Measurements from ENCODE around the gene CD37. TPM values are rescaled to one million over a fixed set of nuclear protein-coding genes. Genes with fewer than 3 reads are reported as not detected.
"Not testable (repeated sequence)": the region's sequence is repeated elsewhere in the genome, so short reads cannot be mapped to it uniquely, and the experiment has no call there.

Gene CD37, protein sequence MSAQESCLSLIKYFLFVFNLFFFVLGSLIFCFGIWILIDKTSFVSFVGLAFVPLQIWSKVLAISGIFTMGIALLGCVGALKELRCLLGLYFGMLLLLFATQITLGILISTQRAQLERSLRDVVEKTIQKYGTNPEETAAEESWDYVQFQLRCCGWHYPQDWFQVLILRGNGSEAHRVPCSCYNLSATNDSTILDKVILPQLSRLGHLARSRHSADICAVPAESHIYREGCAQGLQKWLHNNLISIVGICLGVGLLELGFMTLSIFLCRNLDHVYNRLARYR
- 100 to 1,000 TPM; 104 to 179 (median 106) TPM for polyA plus RNA-seq

DNA sequence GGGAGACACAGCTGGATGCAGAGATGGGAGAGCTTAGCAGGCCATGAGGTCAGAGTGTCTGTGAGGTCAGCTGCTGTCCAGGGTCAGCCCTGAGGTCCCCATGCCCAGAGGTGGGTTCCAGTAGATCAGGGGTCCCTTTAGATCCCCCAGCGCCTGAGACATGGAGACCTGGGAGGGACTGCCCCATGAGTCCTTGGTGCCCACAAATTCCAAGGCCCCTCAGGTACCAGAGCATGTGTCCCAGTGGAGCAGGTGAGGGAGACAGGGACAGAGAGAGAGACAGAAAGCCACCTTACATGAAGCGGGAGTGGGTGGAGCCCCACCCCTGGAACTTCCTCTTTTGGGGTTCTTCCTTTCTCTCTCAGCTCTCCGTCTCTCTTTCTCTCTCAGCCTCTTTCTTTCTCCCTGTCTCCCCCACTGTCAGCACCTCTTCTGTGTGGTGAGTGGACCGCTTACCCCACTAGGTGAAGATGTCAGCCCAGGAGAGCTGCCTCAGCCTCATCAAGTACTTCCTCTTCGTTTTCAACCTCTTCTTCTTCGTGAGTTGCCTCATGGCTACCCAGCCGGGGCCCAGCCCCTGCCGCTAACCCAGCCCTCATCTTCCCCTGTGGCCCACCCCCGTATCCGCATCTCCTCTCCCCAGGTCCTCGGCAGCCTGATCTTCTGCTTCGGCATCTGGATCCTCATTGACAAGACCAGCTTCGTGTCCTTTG lies at the start of gene CD37:
Gene CD37 (plus strand): TSS at position 336 of the 713 bp plus-strand sequence. CDS start 135 bp downstream, at position 471.
- Mint-ChIP-seq H3K4me1 (peaks cover 82 to 92% of the 10 kb centered on the region in 2 donors), H3K4me3 (peak within 1 kb of the TSS; percentile 97 to 100 (median 100)), H3K27ac (peak within 1 kb of the TSS; percentile 91 to 100 (median 99)), H3K9me3 (no peaks in the 10 kb centered on the region), H3K27me3 (ENCODE audit: low read depth in 3 of 3) (peaks cover 3 to 10% (median 5%) of the 10 kb centered on the region in 3 donors), H3K36me3 (peaks cover 6 to 31% (median 16%) of the 10 kb centered on the region in 3 donors)
- peak; percentile 54 to 56 (median 55) for DNase-seq

DNA sequence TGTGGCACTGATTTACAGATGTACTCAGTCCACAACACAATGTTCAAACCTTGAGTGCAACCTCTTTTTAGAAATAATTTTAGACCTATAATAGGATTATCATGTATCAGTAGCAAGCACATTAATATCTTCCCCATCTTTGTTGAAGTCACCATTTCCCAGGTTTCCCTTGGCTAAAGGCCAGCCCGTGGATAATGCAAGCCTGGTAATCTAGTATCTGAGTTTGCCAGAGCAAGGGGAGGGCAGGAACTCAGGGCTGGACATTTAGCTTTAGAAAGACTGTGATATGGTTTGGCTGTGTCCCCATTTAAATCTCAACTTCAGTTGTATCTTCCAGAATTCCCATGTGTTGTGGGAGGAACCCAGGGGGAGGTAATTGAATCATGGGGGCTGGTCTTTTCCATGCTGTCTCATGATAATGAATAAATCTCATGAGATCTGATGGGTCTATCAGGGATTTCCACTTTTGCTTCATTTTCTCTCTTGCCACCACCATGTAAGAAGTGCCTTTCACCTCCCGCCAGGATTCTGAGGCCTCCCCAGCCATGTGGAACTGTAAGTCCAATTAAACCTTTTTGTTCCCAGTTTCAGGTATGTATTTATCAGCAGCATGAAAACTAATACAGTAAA lies 48.0 kb upstream of the CD37 start:
- Mint-ChIP-seq H3K4me1 (no peaks in the 10 kb centered on the region), H3K9me3 (no peaks in the 10 kb centered on the region), H3K36me3 (no peaks in the 10 kb centered on the region), H3K27me3 (ENCODE audit: low read depth in 3 of 3) (peaks cover 0 to 5% (median 1%) of the 10 kb centered on the region in 3 donors), H3K27ac (no peak overlapping the region), H3K4me3 (no peak overlapping the region)
- no peak for DNase-seq

DNA sequence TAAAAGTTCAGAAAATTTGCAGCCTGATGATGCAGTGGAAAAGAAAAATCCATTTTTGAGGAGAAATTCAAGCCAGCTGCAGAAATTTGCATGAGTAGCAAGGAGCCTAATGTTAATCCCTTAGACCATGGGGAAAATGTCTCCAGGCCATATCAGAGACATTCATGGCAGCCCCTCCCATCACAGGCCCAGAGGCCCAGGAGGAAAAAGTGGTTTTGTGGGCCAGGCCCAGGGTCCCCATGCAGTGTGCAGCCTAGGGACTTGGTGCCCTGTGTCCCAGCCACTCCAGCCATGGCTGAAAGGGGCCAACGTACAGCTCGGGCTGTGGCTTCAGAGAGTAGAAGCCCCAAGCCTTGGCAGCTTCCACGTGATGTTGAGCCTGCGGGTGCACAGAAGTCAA lies 47.0 kb upstream of the CD37 start:
- not testable (repeated sequence) for H3K27ac Mint-ChIP-seq; H3K4me1 Mint-ChIP-seq; DNase-seq; H3K9me3 Mint-ChIP-seq; H3K36me3 Mint-ChIP-seq; H3K4me3 Mint-ChIP-seq; H3K27me3 Mint-ChIP-seq (ENCODE audit: low read depth in 3 of 3)

DNA sequence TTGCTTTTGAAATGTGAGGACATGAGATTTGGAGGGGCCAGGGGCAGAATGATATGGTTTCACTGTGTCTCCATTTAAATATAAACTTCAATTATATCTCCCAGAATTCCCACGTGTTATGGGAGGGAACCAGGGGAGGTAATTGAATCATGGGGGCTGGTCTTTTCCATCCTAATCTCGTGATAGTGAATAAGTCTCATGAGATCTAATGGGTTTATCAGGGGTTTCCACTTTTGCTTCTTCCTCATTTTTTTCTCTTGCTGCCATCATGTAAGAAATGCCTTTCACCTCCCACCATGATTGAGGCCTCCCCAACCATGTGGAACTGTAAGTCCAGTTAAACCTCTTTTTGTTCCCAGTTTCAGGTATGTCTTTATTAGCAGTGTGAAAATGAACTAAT lies 45.9 kb upstream of the CD37 start:
- not testable (repeated sequence) for H3K4me1 Mint-ChIP-seq; DNase-seq; H3K36me3 Mint-ChIP-seq; H3K4me3 Mint-ChIP-seq; H3K9me3 Mint-ChIP-seq; H3K27me3 Mint-ChIP-seq (ENCODE audit: low read depth in 3 of 3); H3K27ac Mint-ChIP-seq

DNA sequence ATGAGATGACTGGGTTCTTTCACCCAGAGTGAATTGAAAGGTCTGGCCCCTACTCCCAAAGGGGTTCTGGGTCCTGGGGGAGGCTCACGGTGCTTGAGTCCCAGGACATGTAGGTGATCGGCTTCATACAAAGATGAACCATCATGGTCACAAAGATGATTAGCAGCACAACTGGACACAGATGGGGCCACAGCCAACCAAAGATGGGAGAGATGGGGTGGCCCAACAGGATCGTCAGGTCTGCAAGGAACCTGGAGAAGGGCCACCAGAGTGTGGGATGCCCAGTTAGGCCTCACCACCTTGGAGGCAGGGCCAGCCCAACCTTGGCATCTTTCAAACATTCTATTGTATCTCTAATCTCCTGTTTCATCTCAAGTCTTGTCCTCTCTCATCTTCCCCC lies 44.7 kb upstream of the CD37 start:
- H3K36me3 Mint-ChIP-seq: no peaks in the 10 kb centered on the region
- H3K4me1 Mint-ChIP-seq: no peaks in the 10 kb centered on the region
- DNase-seq: no peak
- H3K4me3 Mint-ChIP-seq: no peak overlapping the region
- H3K27me3 Mint-ChIP-seq (ENCODE audit: low read depth in 3 of 3): peaks cover 0 to 5% (median 1%) of the 10 kb centered on the region in 3 donors
- no peak overlapping the region for H3K27ac Mint-ChIP-seq
- no peaks in the 10 kb centered on the region for H3K9me3 Mint-ChIP-seq

DNA sequence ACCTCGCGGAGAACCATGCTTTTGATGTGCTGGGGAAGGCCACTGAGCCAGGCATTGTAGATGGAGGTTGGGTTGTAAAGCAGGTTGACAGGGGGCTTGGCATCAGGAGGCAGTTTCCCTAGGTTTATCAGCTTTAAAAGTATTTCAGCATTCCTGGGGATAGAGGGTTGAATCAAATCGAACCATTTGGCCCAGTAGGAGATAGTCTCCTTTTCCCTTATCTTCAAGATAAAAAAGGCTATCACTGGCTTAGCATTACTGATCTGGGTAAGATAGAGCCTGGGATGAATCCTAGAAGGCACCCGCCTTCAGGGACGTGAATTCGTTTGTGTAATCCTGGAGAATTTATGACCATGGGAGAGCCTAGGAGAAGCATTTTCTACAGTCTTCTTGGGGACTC lies 40.8 kb upstream of the CD37 start:
- no peaks in the 10 kb centered on the region for H3K4me1 Mint-ChIP-seq
- H3K4me3 Mint-ChIP-seq: no peak overlapping the region
- peaks cover 0 to 6% (median 0%) of the 10 kb centered on the region in 3 donors for H3K36me3 Mint-ChIP-seq
- H3K27ac Mint-ChIP-seq: no peak overlapping the region
- H3K27me3 Mint-ChIP-seq (ENCODE audit: low read depth in 3 of 3): no peaks in the 10 kb centered on the region
- DNase-seq: no peak
- no peaks in the 10 kb centered on the region for H3K9me3 Mint-ChIP-seq

DNA sequence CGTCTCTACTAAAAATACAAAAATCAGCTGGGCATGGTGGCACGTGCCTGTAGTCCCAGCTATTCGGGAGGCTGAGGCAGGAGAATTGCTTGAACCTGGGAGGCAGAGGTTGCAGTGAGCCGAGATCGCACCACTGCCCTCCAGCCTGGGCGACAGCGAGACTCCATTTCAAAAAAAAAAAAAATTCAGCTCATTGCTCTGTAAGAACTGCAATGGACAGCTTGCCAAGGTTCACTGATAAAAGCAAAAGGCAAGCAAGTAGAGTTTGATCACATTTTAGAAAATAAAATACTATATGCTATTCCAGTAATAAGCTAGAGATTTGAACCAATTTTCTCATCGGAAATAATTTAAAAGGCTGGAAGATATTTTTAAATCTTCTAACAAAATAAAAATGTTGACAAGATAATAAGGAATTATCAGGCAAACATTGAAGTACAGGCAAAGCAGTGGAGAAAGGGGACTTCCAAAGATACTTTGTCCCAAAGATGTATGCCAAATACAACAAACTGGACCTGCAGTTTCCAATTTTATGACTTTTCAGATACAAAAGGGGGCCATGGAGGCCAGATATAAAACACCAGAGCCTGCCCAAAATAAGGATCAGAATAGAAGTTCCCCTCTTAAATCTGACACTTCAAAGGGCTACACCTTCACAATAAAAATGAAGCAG lies 39.9 kb upstream of the CD37 start:
- peaks cover 0 to 6% (median 0%) of the 10 kb centered on the region in 3 donors for H3K36me3 Mint-ChIP-seq
- no peaks in the 10 kb centered on the region for H3K9me3 Mint-ChIP-seq
- no peak overlapping the region for H3K4me3 Mint-ChIP-seq
- H3K4me1 Mint-ChIP-seq: peaks cover under 1 to 3% of the 10 kb centered on the region in 2 donors
- H3K27me3 Mint-ChIP-seq (ENCODE audit: low read depth in 3 of 3): no peaks in the 10 kb centered on the region
- no peak for DNase-seq
- H3K27ac Mint-ChIP-seq: no peak overlapping the region

DNA sequence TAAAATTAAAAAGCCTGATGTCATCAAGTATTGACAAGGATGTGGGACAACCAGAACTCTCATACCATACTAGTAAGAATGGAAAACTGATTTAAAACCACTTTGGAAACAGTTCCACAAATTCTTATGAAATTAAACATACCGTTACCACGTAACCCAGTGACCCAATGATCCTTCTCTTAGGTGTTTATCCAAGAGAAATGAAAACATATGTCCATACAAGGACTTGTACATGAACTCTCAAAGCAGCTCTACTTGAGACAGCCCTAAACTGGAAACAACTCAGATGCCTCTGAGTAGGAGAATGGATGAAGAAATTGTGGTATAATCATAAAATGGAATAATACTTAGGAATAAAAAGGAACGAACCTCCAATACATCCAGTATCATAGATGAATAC lies 37.8 kb upstream of the CD37 start:
- Mint-ChIP-seq H3K4me1 (peaks cover 7 to 12% of the 10 kb centered on the region in 2 donors), H3K36me3 (peaks cover 0 to 6% (median under 1%) of the 10 kb centered on the region in 3 donors), H3K27ac (no peak overlapping the region), H3K27me3 (ENCODE audit: low read depth in 3 of 3) (peaks cover 0 to 2% (median 0%) of the 10 kb centered on the region in 3 donors), H3K9me3 (no peaks in the 10 kb centered on the region), H3K4me3 (no peak overlapping the region)
- DNase-seq: no peak

DNA sequence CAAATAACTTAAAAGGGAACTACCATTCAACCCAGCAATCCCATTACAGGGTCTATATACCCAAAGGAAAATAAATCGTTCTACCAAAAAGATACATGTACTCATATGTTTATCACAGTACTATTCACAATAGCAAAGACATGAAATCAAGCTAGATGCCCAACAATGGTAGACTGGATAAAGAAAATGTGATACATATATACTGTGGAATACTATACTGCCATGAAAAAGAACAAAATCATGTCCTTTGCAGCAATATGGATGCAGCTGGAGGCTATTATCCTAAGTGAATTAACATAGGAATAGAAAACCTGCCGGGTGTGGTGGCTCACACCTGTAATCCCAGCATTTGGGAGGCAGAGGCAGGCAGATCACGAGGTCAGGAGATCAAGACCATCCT lies 36.6 kb upstream of the CD37 start:
- not testable (repeated sequence) for DNase-seq; H3K27ac Mint-ChIP-seq; H3K9me3 Mint-ChIP-seq; H3K27me3 Mint-ChIP-seq (ENCODE audit: low read depth in 3 of 3); H3K4me3 Mint-ChIP-seq
- peaks cover 3 to 15% (median 8%) of the 10 kb centered on the region in 3 donors for H3K36me3 Mint-ChIP-seq
- H3K4me1 Mint-ChIP-seq: peaks cover 7 to 12% of the 10 kb centered on the region in 2 donors

DNA sequence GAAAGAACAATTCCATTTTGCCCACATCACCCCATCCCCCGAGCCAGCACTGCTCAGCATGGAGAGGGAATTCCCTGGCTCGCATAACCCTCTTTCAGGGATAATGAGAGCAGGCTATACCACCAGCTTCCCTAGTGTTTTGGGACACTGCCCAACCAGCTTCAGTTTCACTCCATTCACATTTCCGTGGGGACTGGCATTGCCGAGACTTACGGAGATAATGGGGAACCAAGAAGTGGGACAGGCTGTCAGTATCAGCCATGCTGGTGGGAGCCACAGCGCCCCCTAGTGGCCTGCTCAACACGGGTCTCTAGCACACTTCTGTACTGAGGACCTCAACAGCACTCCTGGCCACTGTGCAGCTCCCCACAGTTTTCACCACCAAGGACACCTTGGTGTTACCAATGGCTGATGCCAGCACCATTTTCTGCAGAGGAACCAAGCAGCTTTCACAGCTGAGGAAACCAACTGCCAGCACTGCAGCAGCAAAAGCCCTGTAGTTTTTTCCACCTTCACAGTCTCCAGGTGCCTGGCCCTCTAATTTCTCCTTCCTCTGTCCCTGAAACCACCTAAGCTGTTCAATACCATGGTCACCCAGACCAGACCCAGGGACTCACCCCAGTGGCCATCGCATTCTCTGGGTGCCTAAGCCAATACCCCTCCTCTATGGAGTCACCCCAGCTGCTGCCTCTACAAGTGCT lies 33.9 kb upstream of the CD37 start:
- peaks cover 7 to 12% of the 10 kb centered on the region in 2 donors for H3K4me1 Mint-ChIP-seq
- peaks cover 0 to 4% (median 0%) of the 10 kb centered on the region in 3 donors for H3K27me3 Mint-ChIP-seq (ENCODE audit: low read depth in 3 of 3)
- H3K9me3 Mint-ChIP-seq: peaks cover 0 to 6% (median 0%) of the 10 kb centered on the region in 6 donors
- H3K4me3 Mint-ChIP-seq: no peak overlapping the region
- H3K36me3 Mint-ChIP-seq: peaks cover 3 to 15% (median 11%) of the 10 kb centered on the region in 3 donors
- no peak overlapping the region for H3K27ac Mint-ChIP-seq
- peak; percentile 52 to 62 (median 60) for DNase-seq

DNA sequence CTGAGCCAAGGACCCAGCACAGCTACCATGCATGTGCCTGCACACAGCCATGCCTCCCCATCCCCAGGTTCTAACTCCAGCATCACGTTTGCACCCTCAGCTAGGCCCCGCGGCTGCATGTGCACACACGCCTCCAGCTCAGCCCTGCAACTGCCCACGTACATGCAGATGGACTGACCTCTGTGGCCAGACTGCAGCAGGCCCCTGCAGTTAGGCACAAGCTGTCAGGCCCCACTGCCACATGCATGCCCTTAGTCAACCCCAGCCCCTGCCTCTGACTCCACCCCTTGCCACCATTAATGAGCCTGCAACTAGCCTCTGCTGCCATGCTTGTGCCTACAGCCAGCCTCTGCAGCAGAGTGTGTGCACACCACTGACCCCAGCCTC lies 33.3 kb upstream of the CD37 start:
- Mint-ChIP-seq H3K4me1 (peaks cover 7 to 12% of the 10 kb centered on the region in 2 donors), H3K27me3 (ENCODE audit: low read depth in 3 of 3) (peaks cover 0 to 4% (median 0%) of the 10 kb centered on the region in 3 donors), H3K9me3 (peaks cover 0 to 6% (median 0%) of the 10 kb centered on the region in 6 donors), H3K27ac (no peak overlapping the region), H3K4me3 (no peak overlapping the region), H3K36me3 (peaks cover 3 to 15% (median 11%) of the 10 kb centered on the region in 3 donors)
- DNase-seq: no peak

DNA sequence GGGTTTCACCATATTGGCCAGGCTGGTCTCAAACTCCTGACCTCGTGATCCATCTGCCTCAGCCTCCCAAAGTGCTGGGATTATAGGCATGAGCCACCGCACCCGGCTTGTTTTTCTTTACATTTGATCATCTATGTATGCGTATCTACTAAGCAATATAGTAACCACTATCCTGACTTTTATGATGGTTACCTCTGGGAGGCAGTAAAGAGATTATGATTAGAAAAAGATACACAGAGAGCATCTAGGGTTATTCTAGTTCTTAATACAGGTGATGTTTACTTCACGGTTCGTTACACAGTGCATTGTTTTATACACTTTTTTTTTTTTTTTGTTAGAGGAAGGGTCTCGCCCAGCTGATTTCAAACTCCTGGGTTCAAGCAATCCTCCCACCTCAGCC lies 28.5 kb upstream of the CD37 start:
- H3K36me3 Mint-ChIP-seq: peaks cover 23 to 35% (median 26%) of the 10 kb centered on the region in 3 donors
- not testable (repeated sequence) for H3K9me3 Mint-ChIP-seq; H3K27ac Mint-ChIP-seq; H3K4me3 Mint-ChIP-seq; DNase-seq; H3K4me1 Mint-ChIP-seq; H3K27me3 Mint-ChIP-seq (ENCODE audit: low read depth in 3 of 3)

DNA sequence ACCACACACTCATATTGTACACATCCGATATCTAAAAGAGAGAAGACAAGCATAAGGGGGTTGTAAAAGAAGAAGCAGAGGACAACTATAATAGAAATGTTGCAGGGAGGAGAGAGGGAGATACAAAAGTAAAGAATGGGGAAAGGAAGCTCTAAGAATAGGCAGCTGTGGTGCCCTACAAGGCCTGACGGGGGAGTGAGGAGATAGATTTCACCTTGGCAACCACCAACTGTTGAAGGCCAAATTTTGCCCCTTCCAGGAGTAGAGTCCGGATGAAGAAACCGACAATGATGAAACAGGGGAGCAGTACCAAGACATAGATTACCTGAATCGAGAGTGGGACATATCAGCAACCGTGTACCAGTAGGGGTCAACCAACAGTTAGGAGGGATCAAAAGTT lies 26.1 kb upstream of the CD37 start:
- Mint-ChIP-seq H3K27me3 (ENCODE audit: low read depth in 3 of 3) (peaks cover 0 to 1% (median 0%) of the 10 kb centered on the region in 3 donors), H3K27ac (peak overlapping the region in 1 of 6 donors; percentile 47), H3K4me3 (no peak overlapping the region)

More for the DNA sequence above, 26.1 kb upstream of the CD37 start:
- peaks cover 12 to 33% (median 27%) of the 10 kb centered on the region in 3 donors for H3K36me3 Mint-ChIP-seq
- H3K9me3 Mint-ChIP-seq: no peaks in the 10 kb centered on the region
- H3K4me1 Mint-ChIP-seq: no peaks in the 10 kb centered on the region
- no peak for DNase-seq
